K562 (cell line): ENCODE measurements around the gene ZNF668. TPM values are rescaled to one million over a fixed set of nuclear protein-coding genes. Genes with fewer than 3 reads are reported as not detected.

Source experiments
- ARHGAP35 ChIP-seq: fragments of 450-650 bp; IDR thresholded peaks from 2 replicates; pipeline ENCODE4 v1.6.1; 2018; ENCODE audit not compliant: partially characterized antibody
- BRF1 ChIP-seq: IDR thresholded peaks from 3 replicates; pipeline ENCODE4 v1.6.1; 2011; ENCODE audit warnings: borderline replicate concordance, mild to moderate bottlenecking; ENCODE audit not compliant: insufficient read length; ENCODE audit errors: extremely low read depth
- CHD2 ChIP-seq: IDR thresholded peaks from 2 replicates; pipeline ENCODE4 v1.6.1; 2011; ENCODE audit warnings: low read depth, low read length
- CTBP1 ChIP-seq: fragments of 450-650 bp; IDR thresholded peaks from 2 replicates; pipeline ENCODE4 v1.6.1; 2016; ENCODE audit warnings: borderline replicate concordance
- DNMT1 ChIP-seq: fragments of 450-650 bp; IDR thresholded peaks from 2 replicates; pipeline ENCODE4 v1.6.1; 2016; ENCODE audit warnings: antibody characterized with exemption, mild to moderate bottlenecking
- E2F3 ChIP-seq: fragments of 250-450 bp; sonication (Bioruptor Pico); IDR thresholded peaks from 2 replicates; pipeline ENCODE4 v1.4.0; 2020; ENCODE audit warnings: mild to moderate bottlenecking
- HBP1 ChIP-seq: fragments of 450-650 bp; formaldehyde crosslinking; IDR thresholded peaks from 2 replicates; pipeline ENCODE4 v1.4.0; 2022; ENCODE audit warnings: missing genetic modification characterization
- HCFC1 ChIP-seq: IDR thresholded peaks from 2 replicates; pipeline ENCODE4 v1.6.1; 2012; ENCODE audit warnings: low read depth, low read length, improper control_type of control experiment
- HLTF ChIP-seq: fragments of 450-650 bp; IDR thresholded peaks from 2 replicates; pipeline ENCODE4 v1.6.1; 2016
- IRF2 ChIP-seq: sonication (generic); formaldehyde crosslinking; IDR thresholded peaks from 2 replicates; pipeline ENCODE4 v1.8.1; 2022; ENCODE audit warnings: mild to moderate bottlenecking, missing genetic modification reagents
- JUND ChIP-seq, 2 experiments: IDR thresholded peaks; 2 replicates in 1 of 2; 3 replicates in 1 of 2; pipeline ENCODE4 v1.6.1; 2011; ENCODE audit warnings: borderline replicate concordance in 2 of 2, low read depth in 2 of 2, low read length in 2 of 2, improper control_type of control experiment in 1 of 2, missing biosample characterization in 1 of 2, missing genetic modification characterization in 1 of 2, missing genetic modification reagents in 1 of 2
- LCOR ChIP-seq: sonication (generic); formaldehyde crosslinking; IDR thresholded peaks from 2 replicates; pipeline ENCODE4 v1.8.0; 2022; ENCODE audit warnings: mild to moderate bottlenecking, missing genetic modification reagents
- MIER1 ChIP-seq: fragments of 450-650 bp; IDR thresholded peaks from 2 replicates; pipeline ENCODE4 v1.6.1; 2016; ENCODE audit warnings: antibody characterized with exemption, mild to moderate bottlenecking, low read depth
- MTA2 ChIP-seq: fragments of 450-650 bp; IDR thresholded peaks from 2 replicates; pipeline ENCODE4 v1.6.1; 2016; ENCODE audit warnings: low read depth
- NCOA1 ChIP-seq: fragments of 450-650 bp; IDR thresholded peaks from 2 replicates; pipeline ENCODE4 v1.6.1; 2016; ENCODE audit warnings: low read depth
- NR3C1 ChIP-seq: sonication (generic); formaldehyde crosslinking; IDR thresholded peaks from 2 replicates; pipeline ENCODE4 v1.8.1; 2022; ENCODE audit warnings: missing genetic modification reagents
- PCBP1 ChIP-seq: fragments of 200-400 bp; formaldehyde crosslinking; IDR thresholded peaks from 2 replicates; pipeline ENCODE4 v1.6.1; 2018; ENCODE audit warnings: mild to moderate bottlenecking, low read depth, low read length; ENCODE audit not compliant: poor library complexity, severe bottlenecking
- POLR3A ChIP-seq: IDR thresholded peaks from 2 replicates; pipeline ENCODE4 v1.6.1; 2011; ENCODE audit warnings: borderline replicate concordance, mild to moderate bottlenecking, moderate library complexity; ENCODE audit not compliant: insufficient read length, insufficient read depth; ENCODE audit errors: extremely low read depth
- POLR3G ChIP-seq: IDR thresholded peaks from 2 replicates; pipeline ENCODE4 v1.6.1; 2011; ENCODE audit not compliant: insufficient read length, insufficient replicate concordance; ENCODE audit errors: extremely low read depth
- RBM39 ChIP-seq: fragments of 200-400 bp; formaldehyde crosslinking; optimal IDR thresholded peaks from 2 replicates; pipeline ENCODE3; 2018; ENCODE audit warnings: low read depth, low read length
- SAP30 ChIP-seq: fragments of 200-600 bp; sonication (generic); IDR thresholded peaks from 2 replicates; pipeline ENCODE4 v1.6.1; 2012; ENCODE audit warnings: borderline replicate concordance, low read depth, mild to moderate bottlenecking, moderate library complexity, low read length, control low read depth, inconsistent platforms; ENCODE audit not compliant: insufficient read depth, poor library complexity, severe bottlenecking
- SIRT6 ChIP-seq: IDR thresholded peaks from one replicate; pipeline ENCODE4 v1.6.1; 2012; ENCODE audit warnings: low read depth, mild to moderate bottlenecking, control low read depth, inconsistent platforms, low read length, moderate library complexity
- SRSF7 ChIP-seq: fragments of 200-400 bp; formaldehyde crosslinking; optimal IDR thresholded peaks from 2 replicates; pipeline ENCODE3; 2017; ENCODE audit warnings: mild to moderate bottlenecking, low read depth, low read length
- THRB ChIP-seq: fragments of 450-650 bp; formaldehyde crosslinking; conservative IDR thresholded peaks from 2 replicates; pipeline ENCODE4 v1.4.0; 2022; ENCODE audit warnings: mild to moderate bottlenecking, missing genetic modification characterization
- U2AF1 ChIP-seq: fragments of 200-400 bp; formaldehyde crosslinking; optimal IDR thresholded peaks from 2 replicates; pipeline ENCODE3; 2017; ENCODE audit warnings: mild to moderate bottlenecking, low read depth, low read length, moderate library complexity
- ZKSCAN1 ChIP-seq: fragments of 150-350 bp; IDR thresholded peaks from 2 replicates; pipeline ENCODE4 v1.6.1; 2016; ENCODE audit warnings: low read depth, low read length
- ZNF134 ChIP-seq: fragments of 250-450 bp; sonication (Bioruptor Pico); conservative IDR thresholded peaks from 2 replicates; pipeline ENCODE4 v1.4.0; 2020
- ZNF347 ChIP-seq: fragments of 450-650 bp; formaldehyde crosslinking; IDR thresholded peaks from 2 replicates; pipeline ENCODE4 v1.4.0; 2020; ENCODE audit warnings: low read depth, mild to moderate bottlenecking, moderate library complexity
- polyA plus RNA-seq, 8 experiments: library from polyadenylated mRNA; depleted of rRNA in 4 of 8; stranded (reverse) in 5 of 8; unstranded in 3 of 8; fragments of >200 nt; fragmentation: Nextera tagmentation in 2 of 8; fragmentation: Illumina TruSeq in 1 of 8; extraction: Ambion mirVana in 2 of 8; extraction: Trizol in 1 of 8; gene quantifications; 2 replicates each; pipeline versions ENCODE4 v1.2.1 to v1.2.3, GENCODE V29; 2011 to 2014; ENCODE audit warnings: inconsistent platforms in 1 of 8, missing spikeins in 1 of 8
- total RNA-seq, 7 experiments: library from RNA; depleted of rRNA in 6 of 7; stranded (reverse); fragments of >200 nt in 6 of 7; fragmentation: Illumina TruSeq in 2 of 7; extraction: Trizol in 2 of 7; gene quantifications; 2 replicates each; pipeline versions ENCODE4 v1.2.1 to v1.2.3, GENCODE V29; 2011 to 2021; ENCODE audit warnings: low replicate concordance in 1 of 7

The ZNF668 gene
- total and polyA plus RNA-seq, 9 of the 15 experiments (the other 6 are each of a cell fraction or from before 2014, with no cell fraction given): 0.04 to 15.3 (median 3.8) TPM; not detected in 1

GRCh38 chr16:31073142-31073969 lies 684 bp downstream of the ZNF668 start (continued):
- no peak for TF ChIP-seq NCOA1
- peak; percentile 90 for TF ChIP-seq U2AF1
- TF ChIP-seq LCOR (CRISPR knock-in tag): peak; percentile 50; the same call in 1 of the 2 replicates
- TF ChIP-seq ZKSCAN1: no peak
- no peak for TF ChIP-seq IRF2 (CRISPR knock-in tag)
- no peak for TF ChIP-seq ARHGAP35
- peak; percentile 61; the same call in 1 of the 2 replicates for TF ChIP-seq NR3C1 (CRISPR knock-in tag)
- peak; percentile 38; the same call in 1 of the 2 replicates for TF ChIP-seq JUND (IDR thresholded peaks at IDR 0.05; ENCODE audit: borderline replicate concordance, low read depth, low read length)
- no peak for TF ChIP-seq JUND (tag; IDR thresholded peaks at IDR 0.05; ENCODE audit: borderline replicate concordance, low read depth, low read length)
- peak; percentile 100 for TF ChIP-seq ZNF134 (CRISPR knock-in tag)
- no peak for TF ChIP-seq CHD2
- peak; percentile 68; the same call in 1 of the 2 replicates for TF ChIP-seq HLTF
- peak; percentile 74 for TF ChIP-seq SAP30
- TF ChIP-seq HCFC1: peak; percentile 54
- no peak for TF ChIP-seq SRSF7
- TF ChIP-seq SIRT6: no peak
- peak; percentile 97 for TF ChIP-seq PCBP1
- peak; percentile 98 for TF ChIP-seq HBP1 (CRISPR knock-in tag)
- peak; percentile 9 for TF ChIP-seq RBM39
- TF ChIP-seq BRF1: no peak
- TF ChIP-seq POLR3A: no peak
- TF ChIP-seq DNMT1: no peak
- TF ChIP-seq MTA2: no peak
- TF ChIP-seq THRB (CRISPR knock-in tag): no peak
- TF ChIP-seq CTBP1: peak; percentile 80
- TF ChIP-seq E2F3: peak; percentile 44; the same call in 1 of the 2 replicates
- no peak for TF ChIP-seq POLR3G
- TF ChIP-seq ZNF347 (CRISPR knock-in tag): no peak
- 0 out of 2 replicates have a peak, but pooled peaks have one; percentile 15 for TF ChIP-seq MIER1
